Loucy (cell line): ENCODE data around the gene PATZ1.

ENCODE experiments used
- EZH2phosphoT487 ChIP-seq: fragments of 200-600 bp; IDR thresholded peaks from 2 replicates; pipeline ENCODE4 v1.6.1; 2018; ENCODE audit warnings: antibody characterized with exemption, mild to moderate bottlenecking, moderate library complexity, borderline replicate concordance
- TF ChIP-seq, protein P1 (sequence below): fragments of 200-600 bp; sonication (generic); conservative IDR thresholded peaks from 2 replicates; pipeline ENCODE4 v1.5.1; 2014; ENCODE audit warnings: mild to moderate bottlenecking, antibody characterized with exemption, low read length

GRCh38 chr22:31361743-31362142 is 15.6 kb upstream of the PATZ1 start:
- no peak for TF ChIP-seq EZH2phosphoT487
- TF ChIP-seq, protein P1, sequence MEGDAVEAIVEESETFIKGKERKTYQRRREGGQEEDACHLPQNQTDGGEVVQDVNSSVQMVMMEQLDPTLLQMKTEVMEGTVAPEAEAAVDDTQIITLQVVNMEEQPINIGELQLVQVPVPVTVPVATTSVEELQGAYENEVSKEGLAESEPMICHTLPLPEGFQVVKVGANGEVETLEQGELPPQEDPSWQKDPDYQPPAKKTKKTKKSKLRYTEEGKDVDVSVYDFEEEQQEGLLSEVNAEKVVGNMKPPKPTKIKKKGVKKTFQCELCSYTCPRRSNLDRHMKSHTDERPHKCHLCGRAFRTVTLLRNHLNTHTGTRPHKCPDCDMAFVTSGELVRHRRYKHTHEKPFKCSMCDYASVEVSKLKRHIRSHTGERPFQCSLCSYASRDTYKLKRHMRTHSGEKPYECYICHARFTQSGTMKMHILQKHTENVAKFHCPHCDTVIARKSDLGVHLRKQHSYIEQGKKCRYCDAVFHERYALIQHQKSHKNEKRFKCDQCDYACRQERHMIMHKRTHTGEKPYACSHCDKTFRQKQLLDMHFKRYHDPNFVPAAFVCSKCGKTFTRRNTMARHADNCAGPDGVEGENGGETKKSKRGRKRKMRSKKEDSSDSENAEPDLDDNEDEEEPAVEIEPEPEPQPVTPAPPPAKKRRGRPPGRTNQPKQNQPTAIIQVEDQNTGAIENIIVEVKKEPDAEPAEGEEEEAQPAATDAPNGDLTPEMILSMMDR = no peak
